ENCODE results near the gene GABRE.

- no peak for TF ChIP-seq CTCF (IDR thresholded peaks at IDR 0.05 in 2 of 3, conservative IDR thresholded peaks at IDR 0.05 in 1 of 3; ENCODE audit: control insufficient read depth in 2 of 3, extremely low read depth in 1 of 3, insufficient read depth in 1 of 3, low read depth in 3 of 3, low read length in 3 of 3)
- TF ChIP-seq ELK1 (IDR thresholded peaks at IDR 0.05; ENCODE audit: low read depth, low read length): no peak
- no peak for TF ChIP-seq USF2 (IDR thresholded peaks at IDR 0.05; ENCODE audit: borderline replicate concordance, low read depth, low read length)
- no peak for TF ChIP-seq GABPA (IDR thresholded peaks at IDR 0.05; ENCODE audit: low read depth)
Observed at GRCh38 chrX:151935358-151935757, 39.1 kb downstream of the GABRE start.
